Caki2 (cell line): ENCODE measurements around the gene KRT17. TPM values are rescaled to one million over a fixed set of nuclear protein-coding genes. Genes with fewer than 3 reads are reported as not detected.

Experiments
- total RNA-seq: library from RNA; depleted of rRNA; stranded (reverse); fragments of >200 nt; shearing (Covaris generic); gene quantifications from 2 replicates; pipeline ENCODE4 v1.2.3, GENCODE V29; 2014; ENCODE audit warnings: low replicate concordance; rRNA removed

The KRT17 gene
- total RNA-seq, 1 experiment from 2014 or later: not detected

Other genes starting within 250 kb of the KRT17 start
- gene KRT34, start 242.3 kb downstream of the KRT17 start, total RNA-seq: 0.20 TPM in 1 of 2 replicates, not detected in the other
- not detected in 2 replicates for gene KRT31, start 227.0 kb downstream of the KRT17 start, total RNA-seq
- gene KRT37, start 200.0 kb downstream of the KRT17 start, total RNA-seq: not detected in 2 replicates
- gene KRT38, start 183.6 kb downstream of the KRT17 start, total RNA-seq: not detected in 2 replicates
- not detected in 2 replicates for gene KRT32, start 157.2 kb downstream of the KRT17 start, total RNA-seq
- not detected in 2 replicates for gene KRT35, start 143.4 kb downstream of the KRT17 start, total RNA-seq
- not detected in 2 replicates for gene KRT36, start 134.7 kb downstream of the KRT17 start, total RNA-seq
- 0.78 TPM in 1 of 2 replicates, not detected in the other for gene KRT13, start 119.0 kb downstream of the KRT17 start, total RNA-seq
- 3.6 and 14.2 TPM in 2 replicates for gene KRT15, start 105.7 kb downstream of the KRT17 start, total RNA-seq
- gene KRT19, start 96.3 kb downstream of the KRT17 start, total RNA-seq: 682 and 694 TPM in 2 replicates
- not detected in 2 replicates for gene KRT9, start 52.5 kb downstream of the KRT17 start, total RNA-seq
- gene KRT14, start 37.7 kb downstream of the KRT17 start, total RNA-seq: not detected in 2 replicates
- 1.4 TPM in 1 of 2 replicates, not detected in the other for gene KRT16, start 11.8 kb downstream of the KRT17 start, total RNA-seq
- 25.4 and 50.9 TPM in 2 replicates for gene EIF1, start 64.3 kb upstream of the KRT17 start, total RNA-seq
- not detected in 2 replicates for gene GAST, start 87.8 kb upstream of the KRT17 start, total RNA-seq
- not detected in 2 replicates for gene HAP1, start 110.1 kb upstream of the KRT17 start, total RNA-seq
- 56.9 and 111 TPM in 2 replicates for gene JUP, start 162.1 kb upstream of the KRT17 start, total RNA-seq
- 148 and 200 TPM in 2 replicates for gene P3H4, start 187.4 kb upstream of the KRT17 start, total RNA-seq
- 315 and 351 TPM in 2 replicates for gene FKBP10, start 188.4 kb upstream of the KRT17 start, total RNA-seq
- 69.5 and 97.0 TPM in 2 replicates for gene NT5C3B, start 211.7 kb upstream of the KRT17 start, total RNA-seq
- not detected in 2 replicates for gene KLHL10, start 213.2 kb upstream of the KRT17 start, total RNA-seq
- 10.3 and 15.5 TPM in 2 replicates for gene KLHL11, start 240.8 kb upstream of the KRT17 start, total RNA-seq